IPS-11a (cell line): Measurements from ENCODE around the gene BCL2L12.
"Not testable (repeated sequence)": the region's sequence is repeated elsewhere in the genome, so short reads cannot be mapped to it uniquely, and the experiment has no call there.

Experiments
- H3K4me3 ChIP-seq: one replicate; pipeline ENCODE4 v1.5.1; 2013; ENCODE audit warnings: low read depth, low read length, control low read depth

BCL2L12 gene

GRCh38 chr19:49704888-49705642 lies 39.3 kb downstream of the BCL2L12 start:
- no peak overlapping the region for H3K4me3 ChIP-seq

GRCh38 chr19:49705919-49706318 lies 40.2 kb downstream of the BCL2L12 start:
- no peak overlapping the region for H3K4me3 ChIP-seq

GRCh38 chr19:49710372-49710951 lies 44.7 kb downstream of the BCL2L12 start:
- H3K4me3 ChIP-seq = no peak overlapping the region

GRCh38 chr19:49712397-49712859 lies 46.7 kb downstream of the BCL2L12 start:
- H3K4me3 ChIP-seq = no peak overlapping the region

- no peak overlapping the region for H3K4me3 ChIP-seq
These were observed 47.6 kb downstream of the BCL2L12 start for GRCh38 chr19:49713236-49713845.

- H3K4me3 ChIP-seq = no peak overlapping the region
These were observed 50.4 kb downstream of the BCL2L12 start for GRCh38 chr19:49716154-49716553.

GRCh38 chr19:49718511-49718910 lies 52.8 kb downstream of the BCL2L12 start:
- H3K4me3 ChIP-seq = no peak overlapping the region

GRCh38 chr19:49718991-49719390 lies 53.3 kb downstream of the BCL2L12 start:
- H3K4me3 ChIP-seq = no peak overlapping the region

GRCh38 chr19:49719420-49719819 lies 53.7 kb downstream of the BCL2L12 start:
- H3K4me3 ChIP-seq = not testable (repeated sequence)
